Tibial nerve (tissue), 3 donors: ENCODE data around the gene PYGM.

ENCODE experiments used
- CTCF ChIP-seq, 5 experiments: fragments of 200-600 bp in 3 of 5; fragments of 450-650 bp in 2 of 5; sonication (generic) in 3 of 5; IDR thresholded peaks; one replicate each; pipeline ENCODE4 v1.5.1; 2016 to 2019; ENCODE audit warnings: antibody characterized with exemption in 5 of 5, mild to moderate bottlenecking in 3 of 5, moderate library complexity in 2 of 5
- POLR2A ChIP-seq, 2 donors: fragments of 450-650 bp; IDR thresholded peaks; one replicate each; pipeline ENCODE4 v1.6.1; 2017; ENCODE audit warnings: antibody characterized with exemption in 2 of 2, mild to moderate bottlenecking in 2 of 2, moderate library complexity in 2 of 2

- no peak for TF ChIP-seq CTCF (IDR thresholded peaks at IDR 0.05)
- no peak for TF ChIP-seq POLR2A (IDR thresholded peaks at IDR 0.05)
Observed at GRCh38 chr11:64711138-64711955, 48.4 kb downstream of the PYGM start.
